Measurements from ENCODE around the gene PSMA8. TPM values are rescaled to one million over a fixed set of nuclear protein-coding genes. Genes with fewer than 3 reads are reported as not detected.

Gene PSMA8
- total RNA-seq: not detected

GRCh38 chr18:26133652-26134051, at the start of gene PSMA8:
Gene PSMA8 (plus strand): TSS chr18:26133869. CDS start chr18:26133966, 97 bp downstream.
- peaks cover 0 to 14% of the 10 kb centered on the region in 2 donors for H3K4me1 ChIP-seq (replicated peaks in 1 of 2)
- H3K4me3 ChIP-seq: no peak within 1 kb of the TSS
- WGBS, 10 experiments: 60 to 100% (median 95%) methylated on average over 1 to 8 of the region's 31 CpGs; no CpG with 5 or more reads in 3 of the 10 experiments
- ATAC-seq (replicated peaks in 6 of 8): no peak
- H3K27ac ChIP-seq: no peak within 1 kb of the TSS
- in situ Hi-C loops (cut with MboI; ENCODE audit: low pct_unique_long_range_greater_than_20kb in 2 of 9, low sequenced_read_pairs in 9 of 9, unreplicated experiment in 9 of 9): no loop called here

- 68 to 100% (median 95%) methylated on average over 3 to 5 of the region's 5 CpGs; no CpG with 5 or more reads in 2 of the 10 experiments for WGBS, 10 experiments
- ATAC-seq (replicated peaks in 6 of 8): no peak
- H3K4me3 ChIP-seq: no peak overlapping the region
- in situ Hi-C loops (cut with MboI; ENCODE audit: low pct_unique_long_range_greater_than_20kb in 2 of 9, low sequenced_read_pairs in 9 of 9, unreplicated experiment in 9 of 9): no loop called here
- H3K4me1 ChIP-seq (replicated peaks in 1 of 2): peaks cover 0 to 16% of the 10 kb centered on the region in 2 donors
- H3K27ac ChIP-seq: no peak overlapping the region
Observed at GRCh38 chr18:26085056-26085455, 48.6 kb upstream of the PSMA8 start.

- Histone ChIP-seq H3K27ac (no peak overlapping the region), H3K4me3 (no peak overlapping the region), H3K4me1 (replicated peaks in 1 of 2) (peaks cover 0 to 16% of the 10 kb centered on the region in 2 donors)
- ATAC-seq (replicated peaks in 6 of 8): no peak
- in situ Hi-C loops (cut with MboI; ENCODE audit: low pct_unique_long_range_greater_than_20kb in 2 of 9, low sequenced_read_pairs in 9 of 9, unreplicated experiment in 9 of 9): no loop called here
- WGBS, 10 experiments: 89 to 100% (median 95%) methylated on average over 3 to 6 of the region's 6 CpGs
Observed at GRCh38 chr18:26086959-26087358, 46.7 kb upstream of the PSMA8 start.

GRCh38 chr18:26088487-26088886, 45.2 kb upstream of the PSMA8 start:
- no peak overlapping the region for H3K27ac ChIP-seq
- peak overlapping the region; percentile 67 to 89 (median 84) for H3K4me3 ChIP-seq
- 0 to 67% (median 19%) methylated on average over 1 to 3 of the region's 3 CpGs; no CpG with 5 or more reads in 1 of the 10 experiments for WGBS, 10 experiments
- no peak for ATAC-seq (replicated peaks in 6 of 8)
- in situ Hi-C loops (cut with MboI; ENCODE audit: low pct_unique_long_range_greater_than_20kb in 2 of 9, low sequenced_read_pairs in 9 of 9, unreplicated experiment in 9 of 9): no loop called here
- peaks cover 0 to 16% of the 10 kb centered on the region in 2 donors for H3K4me1 ChIP-seq (replicated peaks in 1 of 2)

GRCh38 chr18:26089293-26090129, 44.2 kb upstream of the PSMA8 start:
- in situ Hi-C loops (cut with MboI; ENCODE audit: low pct_unique_long_range_greater_than_20kb in 2 of 9, low sequenced_read_pairs in 9 of 9, unreplicated experiment in 9 of 9): no loop called here
- 0 to 11% (median 4%) methylated on average over 4 to 22 of the region's 35 CpGs for WGBS, 10 experiments
- peak overlapping the region; percentile 98 to 99 for H3K27ac ChIP-seq
- H3K4me1 ChIP-seq (replicated peaks in 1 of 2): peaks cover 0 to 16% of the 10 kb centered on the region in 2 donors
- peak in 6 of 8 experiments; percentile 0 to 7 (median 0) for ATAC-seq (replicated peaks in 6 of 8)
- peak overlapping the region; percentile 67 to 89 (median 84) for H3K4me3 ChIP-seq

- in situ Hi-C loops (cut with MboI; ENCODE audit: low pct_unique_long_range_greater_than_20kb in 2 of 9, low sequenced_read_pairs in 9 of 9, unreplicated experiment in 9 of 9): no loop called here
- H3K27ac ChIP-seq: peak within 1 kb of the TSS; percentile 98 to 99
- peaks cover 0 to 16% of the 10 kb centered on the region in 2 donors for H3K4me1 ChIP-seq (replicated peaks in 1 of 2)
- peak; percentile 81 to 90 (median 88) for ATAC-seq (replicated peaks in 6 of 8)
- WGBS, 10 experiments: 0 to 1% (median 0%) methylated on average over 2 to 11 of the region's 89 CpGs; no CpG with 5 or more reads in 7 of the 10 experiments
- peak within 1 kb of the TSS; percentile 67 to 89 (median 84) for H3K4me3 ChIP-seq
Observed at GRCh38 chr18:26090130-26091046, 43.3 kb upstream of the PSMA8 start, which contains the start of gene SS18. Gene SS18 (minus strand): TSS chr18:26090613. CDS start chr18:26090569, 44 bp downstream.

GRCh38 chr18:26091047-26091630, 42.5 kb upstream of the PSMA8 start:
- H3K27ac ChIP-seq: peak overlapping the region; percentile 98 to 99
- H3K4me1 ChIP-seq (replicated peaks in 1 of 2): peaks cover 0 to 16% of the 10 kb centered on the region in 2 donors
- peak overlapping the region; percentile 67 to 89 (median 84) for H3K4me3 ChIP-seq
- peak in 5 of 8 experiments; percentile 32 to 54 (median 47) for ATAC-seq (replicated peaks in 6 of 8)
- WGBS, 10 experiments: 0 to 20% (median 9%) methylated on average over 2 to 18 of the region's 29 CpGs
- in situ Hi-C loops (cut with MboI; ENCODE audit: low pct_unique_long_range_greater_than_20kb in 2 of 9, low sequenced_read_pairs in 9 of 9, unreplicated experiment in 9 of 9): no loop called here

- in situ Hi-C loops (cut with MboI; ENCODE audit: low pct_unique_long_range_greater_than_20kb in 2 of 9, low sequenced_read_pairs in 9 of 9, unreplicated experiment in 9 of 9): no loop called here
- Histone ChIP-seq H3K4me1 (replicated peaks in 1 of 2) (no peaks in the 10 kb centered on the region), H3K27ac (no peak overlapping the region), H3K4me3 (no peak overlapping the region)
- 50 to 100% (median 70%) methylated on average over 1 of the region's 1 CpG; no CpG with 5 or more reads in 6 of the 10 experiments for WGBS, 10 experiments
- ATAC-seq (replicated peaks in 6 of 8): peak in 1 of 8 experiments; percentile 17
Observed at GRCh38 chr18:26096852-26097251, 36.8 kb upstream of the PSMA8 start.

GRCh38 chr18:26097563-26097962, 36.1 kb upstream of the PSMA8 start:
- Histone ChIP-seq H3K27ac (no peak overlapping the region), H3K4me3 (no peak overlapping the region), H3K4me1 (replicated peaks in 1 of 2) (no peaks in the 10 kb centered on the region)
- WGBS, 10 experiments: 52 to 100% (median 93%) methylated on average over 1 to 5 of the region's 5 CpGs; no CpG with 5 or more reads in 2 of the 10 experiments
- in situ Hi-C loops (cut with MboI; ENCODE audit: low pct_unique_long_range_greater_than_20kb in 2 of 9, low sequenced_read_pairs in 9 of 9, unreplicated experiment in 9 of 9): no loop called here
- no peak for ATAC-seq (replicated peaks in 6 of 8)

- peak in 1 of 8 experiments; percentile 20 for ATAC-seq (replicated peaks in 6 of 8)
- 47 to 100% (median 83%) methylated on average over 1 to 5 of the region's 5 CpGs; no CpG with 5 or more reads in 1 of the 10 experiments for WGBS, 10 experiments
- Histone ChIP-seq H3K27ac (no peak overlapping the region), H3K4me1 (replicated peaks in 1 of 2) (no peaks in the 10 kb centered on the region), H3K4me3 (no peak overlapping the region)
- in situ Hi-C loops (cut with MboI; ENCODE audit: low pct_unique_long_range_greater_than_20kb in 2 of 9, low sequenced_read_pairs in 9 of 9, unreplicated experiment in 9 of 9): no loop called here
Observed at GRCh38 chr18:26103579-26103978, 30.1 kb upstream of the PSMA8 start.

GRCh38 chr18:26104035-26104434, 29.6 kb upstream of the PSMA8 start:
- ATAC-seq (replicated peaks in 6 of 8): peak in 3 of 8 experiments; percentile 34 to 78 (median 72)
- Histone ChIP-seq H3K27ac (no peak overlapping the region), H3K4me3 (no peak overlapping the region), H3K4me1 (replicated peaks in 1 of 2) (no peaks in the 10 kb centered on the region)
- in situ Hi-C loops (cut with MboI; ENCODE audit: low pct_unique_long_range_greater_than_20kb in 2 of 9, low sequenced_read_pairs in 9 of 9, unreplicated experiment in 9 of 9): no loop called here
- WGBS, 10 experiments: 40 to 100% (median 100%) methylated on average over 1 of the region's 1 CpG; no CpG with 5 or more reads in 3 of the 10 experiments

- Histone ChIP-seq H3K4me3 (no peak overlapping the region), H3K4me1 (replicated peaks in 1 of 2) (no peaks in the 10 kb centered on the region), H3K27ac (no peak overlapping the region)
- in situ Hi-C loops (cut with MboI; ENCODE audit: low pct_unique_long_range_greater_than_20kb in 2 of 9, low sequenced_read_pairs in 9 of 9, unreplicated experiment in 9 of 9): no loop called here
- no peak for ATAC-seq (replicated peaks in 6 of 8)
- WGBS, 10 experiments: 0 to 100% (median 78%) methylated on average over 1 to 5 of the region's 5 CpGs; no CpG with 5 or more reads in 2 of the 10 experiments
Observed at GRCh38 chr18:26119246-26119645, 14.4 kb upstream of the PSMA8 start.
